NCI-H187 treated with DMSO at 0.1 percent for 48 hours (cell line): Measurements from ENCODE around the gene KCTD3.

ENCODE experiments used
- DNase-seq: peaks from one replicate; lab custom pipeline; 2025; lab: John Stamatoyannopoulos, UW

KCTD3 gene

GRCh38 chr1:215566556-215567490 is at the start of gene KCTD3:
Gene KCTD3, plus strand, starts transcription at chr1:215567304. Its CDS starts 382 bp downstream, at chr1:215567686.
- no peak for DNase-seq

GRCh38 chr1:215517441-215517891 is 49.6 kb upstream of the KCTD3 start:
- no peak for DNase-seq

GRCh38 chr1:215518594-215518993 is 48.5 kb upstream of the KCTD3 start:
- no peak for DNase-seq

- no peak for DNase-seq
These were observed 45.8 kb upstream of the KCTD3 start for GRCh38 chr1:215521279-215521678.

- no peak for DNase-seq
These were observed 43.8 kb upstream of the KCTD3 start for GRCh38 chr1:215523128-215523861.

GRCh38 chr1:215523906-215524305 is 43.2 kb upstream of the KCTD3 start:
- DNase-seq = no peak

GRCh38 chr1:215526147-215526845 is 40.8 kb upstream of the KCTD3 start:
- no peak for DNase-seq

GRCh38 chr1:215526846-215527151 is 40.3 kb upstream of the KCTD3 start:
- no peak for DNase-seq

- DNase-seq = no peak
These were observed 38.0 kb upstream of the KCTD3 start for GRCh38 chr1:215529111-215529510.

- no peak for DNase-seq
These were observed 37.5 kb upstream of the KCTD3 start for GRCh38 chr1:215529571-215529970.

- DNase-seq = no peak
These were observed 36.6 kb upstream of the KCTD3 start for GRCh38 chr1:215530401-215530984.

- DNase-seq = no peak
These were observed 27.1 kb upstream of the KCTD3 start for GRCh38 chr1:215539803-215540570.

- no peak for DNase-seq
These were observed 24.8 kb upstream of the KCTD3 start for GRCh38 chr1:215542301-215542700.

GRCh38 chr1:215543191-215543606 is 23.9 kb upstream of the KCTD3 start:
- DNase-seq = no peak

GRCh38 chr1:215543806-215544205 is 23.3 kb upstream of the KCTD3 start:
- no peak for DNase-seq

GRCh38 chr1:215544566-215544965 is 22.5 kb upstream of the KCTD3 start:
- no peak for DNase-seq

- no peak for DNase-seq
These were observed 22.0 kb upstream of the KCTD3 start for GRCh38 chr1:215545096-215545495.

- DNase-seq = no peak
These were observed 20.1 kb upstream of the KCTD3 start for GRCh38 chr1:215547011-215547410.

- DNase-seq = no peak
These were observed 15.3 kb upstream of the KCTD3 start for GRCh38 chr1:215551806-215552205.

GRCh38 chr1:215554865-215555264 is 12.2 kb upstream of the KCTD3 start:
- no peak for DNase-seq

GRCh38 chr1:215555531-215555930 is 11.6 kb upstream of the KCTD3 start:
- no peak for DNase-seq
